Heart right ventricle (tissue), 16 donors: ENCODE data around the gene PCNT. TPM values are rescaled to one million over a fixed set of nuclear protein-coding genes. Genes with fewer than 3 reads are reported as not detected.

Source experiments
- ATAC-seq, 8 donors: fragments of 200-7000 bp; cut with Tn5 transposase; one replicate each; pipeline ENCODE4 v1.9.1; 2020; ENCODE audit warnings: mild to moderate bottlenecking in 8 of 8, moderate library complexity in 8 of 8, moderate number of reproducible peaks in 1 of 8
- DNase-seq, 2 donors: peaks; one replicate each; pipeline ENCODE4 v3.0.0-alpha.2; 2020
- H3K27ac ChIP-seq, 10 donors: fragments of 200-600 bp; sonication (generic) in 2 of 10; one replicate each; pipeline versions ENCODE4 v1.5.0 to v1.8.0; 2020 to 2022; ENCODE audit warnings: mild to moderate bottlenecking in 3 of 10
- H3K27me3 ChIP-seq, 7 donors: fragments of 200-600 bp; one replicate each; pipeline ENCODE4 v1.8.0; 2021 to 2022; ENCODE audit warnings: mild to moderate bottlenecking in 2 of 7
- H3K36me3 ChIP-seq, 9 donors: fragments of 200-600 bp; sonication (generic) in 1 of 9; one replicate each; pipeline versions ENCODE4 v1.5.0 to v1.8.0; 2020 to 2022; ENCODE audit warnings: mild to moderate bottlenecking in 2 of 9
- H3K4me1 ChIP-seq, 9 donors: fragments of 200-600 bp; sonication (generic) in 1 of 9; one replicate each; pipeline versions ENCODE4 v1.5.0 to v1.8.0; 2020 to 2022; ENCODE audit warnings: mild to moderate bottlenecking in 4 of 9
- H3K4me3 ChIP-seq, 10 donors: fragments of 200-600 bp; sonication (generic) in 2 of 10; one replicate each; pipeline versions ENCODE4 v1.5.0 to v1.8.0; 2020 to 2022; ENCODE audit warnings: mild to moderate bottlenecking in 7 of 10, moderate library complexity in 2 of 10
- H3K9me3 ChIP-seq, 11 donors: fragments of 200-600 bp in 10 of 11; sonication (generic) in 2 of 11; one replicate each; pipeline versions ENCODE4 v1.5.0 to v1.8.0; 2013 to 2022; ENCODE audit warnings: mild to moderate bottlenecking in 2 of 11, control low read depth in 1 of 11, moderate library complexity in 1 of 11
- CTCF ChIP-seq, 9 donors: fragments of 200-600 bp; sonication (generic) in 2 of 9; IDR thresholded peaks; one replicate each; pipeline versions ENCODE4 v1.5.0 to v1.8.0; 2021 to 2022; ENCODE audit warnings: antibody characterized with exemption in 9 of 9, mild to moderate bottlenecking in 5 of 9, moderate library complexity in 1 of 9
- WGBS, 2 donors: extraction: QIAGEN DNeasy Blood & Tissue Kit; methylation state at CpG; one replicate each; pipeline ENCODE4 v1.1.7; 2013; ENCODE audit warnings: inconsistent platforms in 1 of 2; 5-methylcytosine and 5-hydroxymethylcytosine counted together
- intact Hi-C, 10 donors: fragments of 100-400 bp; cut with DNase I; formaldehyde crosslinking; loops; one replicate each; pipeline versions ENCODE4 v1.11.1 to v1.14.2; 2022
- polyA plus RNA-seq, 2 donors: library from polyadenylated mRNA; stranded (reverse); fragments of 200-250 nt; gene quantifications; one replicate each; pipeline ENCODE4 v1.2.3, GENCODE V29; 2013
- total RNA-seq, 10 donors: library from RNA; stranded (reverse); fragmentation: NEBNext Ultra II Directional in 3 of 10; extraction: Animal tissue kit (Norgen Biotek cat#: 25700) in 3 of 10; gene quantifications; one replicate each; pipeline versions ENCODE4 v1.2.1 to v1.2.4, GENCODE V29; 2021 to 2023
- donor health status: Arrhythmogenic right ventricular cardiomyopathy.
- donor health status: ischemic (EF 13 %, LVEDD 7.1; RV severe dilation, severe dysfunction).
- donor health status: healthy with polysubstance abuse.
- donor health status: DM: no; HTN: yes; CAD: no.
- donor health status: DM: no; HTN: no; CAD: no.
- donor health status: ischemic (EF 25% LVEDD 6.9; RV normal size, moderate dysfunction).
- donor health status: ischemic (EF 25% LVEDD 5.7; RV mildly dilated, moderate dysfunction).
- donor health status: healthy.
- donor health status: DM: yes; HTN: yes; CAD: no.
- donor health status: Ischemic cardiomyopathy.
- donor health status: ischemic (EF 35%, LVEDD 5.7; RV mildly dilated, moderate dysfunction).
- donor health status: nonischemic (EF 11% LVEDD 7.7; RV severe dilation, severe dysfunction).
- donor health status: DM: yes; HTN: yes; CAD: no.
- donor health status: PGD.
- donor health status: ischemic (EF 29% LVEDD 5.4; RV normal size, mild dysfunction).
- donor health status: nonischemic (EF 23%, LVEDD 6.1; RV moderate dilation, normal function).

PCNT gene
- total and polyA plus RNA-seq, 12 donors, result 17.5 to 58.6 (median 26.9) TPM

- no peak overlapping the region for H3K27ac ChIP-seq
- no peak overlapping the region for H3K4me3 ChIP-seq
- no peaks in the 10 kb centered on the region for H3K9me3 ChIP-seq
- DNase-seq (no peak), ATAC-seq (no peak)
- no peaks in the 10 kb centered on the region for H3K27me3 ChIP-seq
- peaks cover 0 to 90% (median 33%) of the 10 kb centered on the region in 9 donors for H3K36me3 ChIP-seq
- H3K4me1 ChIP-seq, result no peaks in the 10 kb centered on the region
- 90 to 92% methylated on average over 15 of the region's 15 CpGs for WGBS, 2 donors
- no peak for TF ChIP-seq CTCF (IDR thresholded peaks at IDR 0.05)
- intact Hi-C loops, result no loop called here
Measured at GRCh38 chr21:46362946-46363345, 39.0 kb downstream of the PCNT start.

- Histone ChIP-seq H3K9me3 (no peaks in the 10 kb centered on the region), H3K27ac (no peak overlapping the region), H3K36me3 (peaks cover 0 to 88% (median 33%) of the 10 kb centered on the region in 9 donors), H3K4me3 (no peak overlapping the region), H3K27me3 (no peaks in the 10 kb centered on the region), H3K4me1 (peaks cover 0 to 5% (median 0%) of the 10 kb centered on the region in 9 donors)
- 89 to 90% methylated on average over 16 of the region's 16 CpGs for WGBS, 2 donors
- DNase-seq, result no peak
- TF ChIP-seq CTCF (IDR thresholded peaks at IDR 0.05), result no peak
- peak in 1 of 8 donors; percentile 6 for ATAC-seq
- intact Hi-C loops, result no loop called here
Measured at GRCh38 chr21:46363698-46364097, 39.7 kb downstream of the PCNT start.

GRCh38 chr21:46366091-46366490, 42.1 kb downstream of the PCNT start:
- Histone ChIP-seq H3K36me3 (peaks cover 0 to 81% (median 33%) of the 10 kb centered on the region in 9 donors), H3K27me3 (no peaks in the 10 kb centered on the region), H3K4me3 (no peak overlapping the region), H3K4me1 (peaks cover 0 to 16% (median 0%) of the 10 kb centered on the region in 9 donors), H3K9me3 (no peaks in the 10 kb centered on the region), H3K27ac (no peak overlapping the region)
- ATAC-seq (no peak), DNase-seq (no peak)
- TF ChIP-seq CTCF (IDR thresholded peaks at IDR 0.05), result no peak
- intact Hi-C loops, result no loop called here
- WGBS, 2 donors, result 94% methylated on average over 11 of the region's 11 CpGs

DNA sequence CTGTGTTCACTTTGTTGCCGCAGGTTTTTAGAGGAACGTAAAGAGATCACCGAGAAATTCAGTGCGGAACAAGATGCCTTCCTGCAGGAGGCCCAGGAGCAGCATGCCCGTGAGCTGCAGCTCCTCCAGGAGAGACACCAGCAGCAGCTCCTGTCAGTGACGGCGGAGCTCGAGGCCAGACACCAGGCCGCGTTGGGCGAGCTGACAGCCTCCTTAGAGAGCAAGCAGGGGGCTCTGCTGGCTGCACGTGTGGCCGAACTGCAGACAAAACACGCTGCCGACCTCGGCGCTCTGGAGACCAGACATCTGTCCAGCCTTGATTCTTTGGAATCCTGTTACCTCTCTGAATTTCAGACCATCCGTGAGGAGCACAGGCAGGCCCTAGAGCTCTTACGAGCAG, 42.6 kb downstream of the PCNT start:
- ATAC-seq (no peak), DNase-seq (no peak)
- 92% methylated on average over 19 of the region's 19 CpGs for WGBS, 2 donors
- Histone ChIP-seq H3K9me3 (no peaks in the 10 kb centered on the region), H3K4me3 (no peak overlapping the region), H3K4me1 (peaks cover 0 to 16% (median 0%) of the 10 kb centered on the region in 9 donors), H3K27me3 (no peaks in the 10 kb centered on the region), H3K36me3 (peaks cover 0 to 81% (median 33%) of the 10 kb centered on the region in 9 donors), H3K27ac (no peak overlapping the region)
- TF ChIP-seq CTCF (IDR thresholded peaks at IDR 0.05), result no peak
- intact Hi-C loops, result no loop called here
